AG10803 (cell line): ENCODE measurements around the gene GNG7.
"Not testable (repeated sequence)": the region's sequence is repeated elsewhere in the genome, so short reads cannot be mapped to it uniquely, and the experiment has no call there.

Source experiments
- DNase-seq: peaks from one replicate; pipeline ENCODE4 v3.0.0; 2010; ENCODE audit warnings: low read depth
- H3K4me3 ChIP-seq: 2 replicates; pipeline ENCODE4 v1.5.1; 2011; ENCODE audit warnings: mild to moderate bottlenecking, low read length, control low read depth
- TF ChIP-seq, protein P1 (sequence below): conservative IDR thresholded peaks from 2 replicates; pipeline ENCODE4 v1.5.1; 2011; ENCODE audit warnings: mild to moderate bottlenecking, low read length, control low read depth, inconsistent platforms

Gene GNG7

GRCh38 chr19:2646866-2647535 is 55.5 kb downstream of the GNG7 start:
- no peak overlapping the region for H3K4me3 ChIP-seq
- no peak for DNase-seq
- TF ChIP-seq, protein P1, sequence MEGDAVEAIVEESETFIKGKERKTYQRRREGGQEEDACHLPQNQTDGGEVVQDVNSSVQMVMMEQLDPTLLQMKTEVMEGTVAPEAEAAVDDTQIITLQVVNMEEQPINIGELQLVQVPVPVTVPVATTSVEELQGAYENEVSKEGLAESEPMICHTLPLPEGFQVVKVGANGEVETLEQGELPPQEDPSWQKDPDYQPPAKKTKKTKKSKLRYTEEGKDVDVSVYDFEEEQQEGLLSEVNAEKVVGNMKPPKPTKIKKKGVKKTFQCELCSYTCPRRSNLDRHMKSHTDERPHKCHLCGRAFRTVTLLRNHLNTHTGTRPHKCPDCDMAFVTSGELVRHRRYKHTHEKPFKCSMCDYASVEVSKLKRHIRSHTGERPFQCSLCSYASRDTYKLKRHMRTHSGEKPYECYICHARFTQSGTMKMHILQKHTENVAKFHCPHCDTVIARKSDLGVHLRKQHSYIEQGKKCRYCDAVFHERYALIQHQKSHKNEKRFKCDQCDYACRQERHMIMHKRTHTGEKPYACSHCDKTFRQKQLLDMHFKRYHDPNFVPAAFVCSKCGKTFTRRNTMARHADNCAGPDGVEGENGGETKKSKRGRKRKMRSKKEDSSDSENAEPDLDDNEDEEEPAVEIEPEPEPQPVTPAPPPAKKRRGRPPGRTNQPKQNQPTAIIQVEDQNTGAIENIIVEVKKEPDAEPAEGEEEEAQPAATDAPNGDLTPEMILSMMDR: no peak

GRCh38 chr19:2645826-2646225 is 56.7 kb downstream of the GNG7 start:
- TF ChIP-seq, protein P1: no peak
- H3K4me3 ChIP-seq: no peak overlapping the region
- no peak for DNase-seq

- not testable (repeated sequence) for H3K4me3 ChIP-seq, DNase-seq
Measured at GRCh38 chr19:2643123-2643737, 59.3 kb downstream of the GNG7 start.

DNA sequence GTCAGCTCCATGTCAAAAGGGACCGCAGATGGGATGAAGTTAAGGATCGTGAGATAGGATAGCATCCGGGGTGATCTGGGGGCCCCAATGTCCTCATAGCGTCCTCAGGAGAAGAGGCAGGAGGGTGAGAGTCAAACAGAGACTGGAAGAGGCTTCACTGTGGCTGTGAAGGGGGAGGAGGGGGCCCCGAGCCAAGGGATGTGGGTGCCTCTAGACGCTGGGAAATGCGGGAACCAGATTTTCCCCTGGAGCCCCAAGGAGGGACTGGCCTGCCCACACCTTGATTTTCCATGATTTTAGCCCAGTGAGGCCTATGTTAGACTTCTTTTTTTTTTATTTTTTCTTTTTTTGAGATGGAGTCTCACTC is 61.2 kb downstream of the GNG7 start:
- H3K4me3 ChIP-seq: no peak overlapping the region
- TF ChIP-seq, protein P1: no peak
- DNase-seq: no peak

DNA sequence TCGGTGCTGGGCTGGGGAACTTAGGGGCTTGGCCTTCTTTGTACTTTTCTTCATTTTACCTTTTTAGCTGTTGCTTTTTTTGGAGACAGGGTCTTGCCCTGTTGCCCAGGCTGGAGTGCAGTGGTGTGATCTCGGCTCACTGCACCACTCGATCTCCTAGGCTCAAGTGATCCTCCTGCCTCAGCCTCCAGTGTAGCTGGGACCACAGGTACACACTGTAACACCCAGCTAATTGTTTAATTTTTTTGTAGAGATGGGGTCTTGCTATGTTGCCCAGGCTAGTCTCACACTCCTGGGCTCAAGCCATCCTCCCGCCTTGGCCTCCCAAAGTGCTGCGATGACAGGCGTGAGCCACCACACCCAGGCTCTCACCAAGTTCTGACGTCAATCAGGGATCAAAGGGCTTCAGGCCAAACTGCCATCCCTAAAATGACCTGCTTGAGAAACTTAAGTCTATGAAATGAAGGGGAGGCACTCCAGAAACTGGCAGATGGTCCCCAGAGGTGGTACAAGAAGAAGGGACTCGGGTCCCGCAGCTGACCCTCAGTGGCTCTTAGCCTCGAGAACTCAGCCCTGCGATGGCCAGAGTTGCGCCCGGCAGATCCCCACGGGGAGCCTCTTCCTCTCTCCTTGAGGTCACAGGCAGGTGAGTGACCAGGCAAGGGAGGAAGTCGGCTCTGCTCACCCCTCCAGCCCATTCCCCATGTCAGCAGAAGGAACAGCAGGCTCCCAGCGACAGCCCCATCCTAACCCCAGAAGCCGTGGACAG is 61.7 kb downstream of the GNG7 start:
- TF ChIP-seq, protein P1: no peak
- no peak overlapping the region for H3K4me3 ChIP-seq
- no peak for DNase-seq

GRCh38 chr19:2639999-2640398 is 62.5 kb downstream of the GNG7 start:
- DNase-seq: no peak
- TF ChIP-seq, protein P1: no peak
- H3K4me3 ChIP-seq: no peak overlapping the region

DNA sequence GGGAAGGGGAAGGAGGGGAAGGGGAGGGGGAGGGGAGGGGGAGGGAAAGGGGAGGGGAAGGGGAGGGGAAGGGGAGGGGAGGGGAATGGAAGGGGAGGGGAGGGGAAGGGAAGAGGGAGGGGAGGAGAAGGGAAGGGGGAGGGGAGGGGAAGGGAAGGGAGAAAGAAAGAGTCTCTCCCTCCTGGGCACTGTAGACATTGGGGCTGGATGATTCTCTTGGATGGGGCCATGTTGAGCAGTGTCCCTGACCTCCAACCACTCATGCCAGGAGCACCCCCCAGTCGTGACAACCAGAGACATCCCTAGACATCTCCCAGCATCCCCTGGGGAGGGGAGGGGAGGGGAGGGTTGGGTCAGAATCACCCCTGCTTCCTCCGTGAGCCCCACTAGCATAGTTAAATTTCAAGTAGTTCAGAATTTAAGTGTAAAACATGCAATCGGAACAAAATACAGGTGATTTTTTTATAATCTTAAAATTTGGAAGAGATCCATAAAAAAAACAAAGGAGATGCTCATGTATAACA is 64.0 kb downstream of the GNG7 start:
- TF ChIP-seq, protein P1: no peak
- DNase-seq: no peak
- no peak overlapping the region for H3K4me3 ChIP-seq
